Nephron progenitor cell (in vitro differentiated cells): ENCODE results near the gene WDR93.
A peak's percentile ranks its signal among the peaks of the same experiment; 100 is the strongest.
"Not testable (repeated sequence)": the region's sequence is repeated elsewhere in the genome, so short reads cannot be mapped to it uniquely, and the experiment has no call there.

ENCODE experiments used
- DNase-seq: peaks from one replicate; pipeline ENCODE4 v3.0.0; 2021
- H3K27ac Mint-ChIP-seq: 2 replicates; pipeline ENCODE4 v1.8.0; 2021; ENCODE audit warnings: mild to moderate bottlenecking, moderate library complexity, mixed read lengths
- H3K27me3 Mint-ChIP-seq: 2 replicates; pipeline ENCODE4 v1.8.0; 2021; ENCODE audit warnings: mild to moderate bottlenecking, low read depth, mixed read lengths; ENCODE audit not compliant: poor library complexity
- H3K36me3 Mint-ChIP-seq: 2 replicates; pipeline ENCODE4 v1.8.0; 2021; ENCODE audit warnings: low read depth, mixed read lengths
- H3K4me1 Mint-ChIP-seq: 2 replicates; pipeline ENCODE4 v1.8.0; 2021; ENCODE audit warnings: mixed read lengths
- H3K4me3 Mint-ChIP-seq: 2 replicates; pipeline ENCODE4 v1.8.0; 2021; ENCODE audit warnings: mild to moderate bottlenecking, moderate library complexity, mixed read lengths
- H3K9me3 Mint-ChIP-seq: 2 replicates; pipeline ENCODE4 v1.8.0; 2021; ENCODE audit warnings: mild to moderate bottlenecking, moderate library complexity, mixed read lengths
- TF ChIP-seq, protein P1 (sequence below): fragments of 200-600 bp; sonication (generic); IDR thresholded peaks from 2 replicates; pipeline ENCODE4 v1.5.0; 2021; ENCODE audit warnings: antibody characterized with exemption

Gene WDR93

DNA sequence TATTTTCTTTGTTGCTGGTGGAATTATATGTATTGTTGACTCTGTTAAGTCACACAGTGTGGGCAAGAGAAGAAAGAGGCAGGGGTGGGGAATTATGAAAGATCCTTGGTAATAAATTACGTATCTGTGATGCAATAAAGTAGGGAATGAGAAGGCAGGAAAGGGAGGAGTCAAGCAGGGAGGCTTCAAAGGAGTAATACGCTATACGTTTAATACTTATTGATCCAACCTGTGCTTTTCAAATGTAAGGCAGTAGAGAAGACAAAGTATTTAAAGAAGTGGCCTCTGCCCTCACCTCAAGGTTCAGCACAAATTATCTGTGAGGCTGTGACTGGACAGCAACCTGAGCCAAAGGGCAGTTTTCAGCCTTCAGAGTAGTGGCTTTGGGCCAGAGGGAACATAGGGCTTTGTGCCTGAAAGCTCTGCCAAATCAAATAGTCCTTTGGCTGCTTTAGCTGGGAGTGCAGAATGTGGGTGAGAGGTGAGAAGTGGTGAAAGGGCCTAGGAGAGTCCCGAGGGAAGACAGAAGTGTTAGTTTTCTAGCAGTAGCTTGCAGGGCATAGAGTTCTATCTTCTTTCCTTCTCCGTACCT lies 10.2 kb upstream of the WDR93 start:
- DNase-seq, result no peak
- Mint-ChIP-seq H3K4me1 (peaks cover 23% of the 10 kb centered on the region), H3K36me3 (peaks cover 10% of the 10 kb centered on the region), H3K27me3 (peaks cover 35% of the 10 kb centered on the region), H3K9me3 (no peaks in the 10 kb centered on the region), H3K4me3 (no peak overlapping the region), H3K27ac (no peak overlapping the region)
- TF ChIP-seq, protein P1, sequence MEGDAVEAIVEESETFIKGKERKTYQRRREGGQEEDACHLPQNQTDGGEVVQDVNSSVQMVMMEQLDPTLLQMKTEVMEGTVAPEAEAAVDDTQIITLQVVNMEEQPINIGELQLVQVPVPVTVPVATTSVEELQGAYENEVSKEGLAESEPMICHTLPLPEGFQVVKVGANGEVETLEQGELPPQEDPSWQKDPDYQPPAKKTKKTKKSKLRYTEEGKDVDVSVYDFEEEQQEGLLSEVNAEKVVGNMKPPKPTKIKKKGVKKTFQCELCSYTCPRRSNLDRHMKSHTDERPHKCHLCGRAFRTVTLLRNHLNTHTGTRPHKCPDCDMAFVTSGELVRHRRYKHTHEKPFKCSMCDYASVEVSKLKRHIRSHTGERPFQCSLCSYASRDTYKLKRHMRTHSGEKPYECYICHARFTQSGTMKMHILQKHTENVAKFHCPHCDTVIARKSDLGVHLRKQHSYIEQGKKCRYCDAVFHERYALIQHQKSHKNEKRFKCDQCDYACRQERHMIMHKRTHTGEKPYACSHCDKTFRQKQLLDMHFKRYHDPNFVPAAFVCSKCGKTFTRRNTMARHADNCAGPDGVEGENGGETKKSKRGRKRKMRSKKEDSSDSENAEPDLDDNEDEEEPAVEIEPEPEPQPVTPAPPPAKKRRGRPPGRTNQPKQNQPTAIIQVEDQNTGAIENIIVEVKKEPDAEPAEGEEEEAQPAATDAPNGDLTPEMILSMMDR, result no peak

DNA sequence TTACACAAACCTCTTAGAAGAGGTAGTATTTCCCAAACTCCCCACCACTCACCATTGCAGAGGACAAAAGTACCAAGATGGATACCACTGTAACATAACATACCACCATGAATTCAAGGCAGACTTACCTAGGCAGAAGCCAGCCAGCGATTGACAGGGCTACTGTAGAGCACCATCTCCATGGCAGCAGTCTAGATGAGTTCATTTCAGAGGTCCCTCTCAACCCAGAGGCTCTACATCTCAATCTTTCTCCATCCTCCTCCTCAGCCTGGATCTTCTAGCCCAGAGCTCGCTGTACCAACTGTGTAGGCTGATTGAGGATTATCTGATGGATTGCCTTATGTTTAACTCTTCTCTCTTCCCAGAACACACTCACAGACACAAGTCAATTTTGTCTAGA lies 9.5 kb upstream of the WDR93 start:
- Mint-ChIP-seq H3K9me3 (no peaks in the 10 kb centered on the region), H3K36me3 (peaks cover 13% of the 10 kb centered on the region), H3K27me3 (peaks cover 35% of the 10 kb centered on the region), H3K4me3 (no peak overlapping the region), H3K27ac (no peak overlapping the region), H3K4me1 (peaks cover 23% of the 10 kb centered on the region)
- TF ChIP-seq, protein P1, result no peak
- no peak for DNase-seq

DNA sequence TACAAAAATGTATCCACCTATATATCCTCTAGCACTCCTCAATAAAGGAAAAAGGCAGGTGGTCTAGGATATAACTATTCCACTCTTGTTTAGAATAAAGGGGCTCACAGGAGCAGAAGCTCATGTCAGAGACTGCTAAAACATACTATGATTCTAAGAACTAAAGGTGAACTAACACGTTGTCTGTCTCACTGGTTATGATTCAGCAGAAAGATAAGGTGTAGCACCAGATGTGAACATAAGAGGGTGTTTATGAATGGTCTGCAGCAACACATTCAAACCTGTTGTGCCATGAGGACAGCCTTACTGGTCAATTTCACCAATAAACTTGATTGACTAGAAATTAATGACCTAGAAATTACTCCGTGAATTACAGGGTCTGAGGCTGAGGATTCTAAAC lies 4.6 kb upstream of the WDR93 start:
- Mint-ChIP-seq H3K4me1 (peaks cover 12% of the 10 kb centered on the region), H3K27me3 (peaks cover 35% of the 10 kb centered on the region), H3K4me3 (no peak overlapping the region), H3K9me3 (peaks cover 3% of the 10 kb centered on the region), H3K27ac (no peak overlapping the region), H3K36me3 (peaks cover 13% of the 10 kb centered on the region)
- TF ChIP-seq, protein P1, result no peak
- no peak for DNase-seq

DNA sequence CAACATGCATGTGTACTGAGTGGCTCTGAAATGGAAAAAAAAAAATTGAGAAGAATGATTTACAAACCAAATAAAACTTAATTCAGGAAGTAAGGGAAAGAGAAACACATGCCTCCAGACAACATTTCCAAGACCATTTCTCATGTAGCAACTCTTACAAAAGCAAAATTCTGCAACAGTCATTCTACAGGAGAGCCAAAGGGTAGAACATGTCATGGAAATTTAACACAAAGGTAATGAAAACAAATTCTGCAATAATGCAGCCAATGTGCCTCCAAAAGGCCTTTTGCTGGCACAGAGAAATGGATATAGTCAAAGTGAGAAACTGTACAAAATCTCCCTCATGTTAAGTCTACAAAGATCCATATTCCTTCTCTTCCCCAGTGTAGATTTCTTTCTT lies 4.1 kb upstream of the WDR93 start:
- TF ChIP-seq, protein P1, result no peak
- peaks cover 14% of the 10 kb centered on the region for H3K4me1 Mint-ChIP-seq
- H3K36me3 Mint-ChIP-seq, result peaks cover 13% of the 10 kb centered on the region
- no peak for DNase-seq
- peaks cover 5% of the 10 kb centered on the region for H3K9me3 Mint-ChIP-seq
- peaks cover 34% of the 10 kb centered on the region for H3K27me3 Mint-ChIP-seq
- H3K27ac Mint-ChIP-seq, result no peak overlapping the region
- H3K4me3 Mint-ChIP-seq, result no peak overlapping the region

DNA sequence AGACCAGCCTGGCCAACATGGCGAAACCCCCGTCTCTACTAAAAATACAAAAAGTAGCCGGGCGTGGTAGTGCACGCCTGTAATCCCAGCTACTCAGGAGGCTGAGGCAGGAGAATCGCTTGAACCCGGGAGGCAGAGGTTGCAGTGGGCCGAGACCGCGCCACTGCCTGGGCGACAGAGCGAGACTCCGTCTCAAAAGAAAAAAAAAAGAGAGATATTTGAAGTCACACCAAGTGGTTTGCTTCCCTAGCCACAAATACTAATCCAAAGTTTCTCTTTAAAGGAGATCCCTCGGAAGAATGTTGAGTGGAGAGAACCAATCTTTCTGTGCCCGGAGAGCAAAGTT lies 708 bp upstream of the WDR93 start:
- peaks cover 14% of the 10 kb centered on the region for H3K4me1 Mint-ChIP-seq
- peaks cover 51% of the 10 kb centered on the region for H3K27me3 Mint-ChIP-seq
- H3K9me3 Mint-ChIP-seq, H3K27ac Mint-ChIP-seq, DNase-seq, H3K36me3 Mint-ChIP-seq: not testable (repeated sequence)
- H3K4me3 Mint-ChIP-seq, result peak overlapping the region; percentile 89

DNA sequence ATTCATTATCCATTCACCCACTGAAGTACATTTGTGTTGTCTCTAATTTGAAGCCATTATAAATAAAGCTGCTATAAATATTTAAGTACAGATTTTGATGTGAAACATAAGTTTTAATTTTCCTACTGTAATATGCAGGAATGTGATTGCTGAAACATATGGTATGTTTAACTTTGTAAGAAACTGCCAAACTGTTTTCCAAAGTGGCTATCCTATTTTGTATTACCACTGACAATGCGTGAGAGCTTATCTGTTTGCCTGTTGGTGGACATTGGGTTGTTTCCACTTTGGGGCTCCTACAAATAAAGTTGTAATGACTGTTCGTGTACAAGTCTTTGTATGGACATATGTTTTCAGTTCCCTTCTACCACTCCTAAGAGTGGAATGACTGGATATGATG lies 2.5 kb downstream of the WDR93 start:
- Mint-ChIP-seq H3K9me3 (peaks cover 5% of the 10 kb centered on the region), H3K4me1 (peaks cover 14% of the 10 kb centered on the region), H3K36me3 (no peaks in the 10 kb centered on the region), H3K27ac (no peak overlapping the region), H3K4me3 (no peak overlapping the region), H3K27me3 (peaks cover 77% of the 10 kb centered on the region)
- TF ChIP-seq, protein P1, result no peak
- DNase-seq, result no peak
